AG04450 (cell line): ENCODE data around the gene PHOSPHO2. TPM values are rescaled to one million over a fixed set of nuclear protein-coding genes. Genes with fewer than 3 reads are reported as not detected.

ENCODE experiments used
- CTCF ChIA-PET: fragments of 300-600, 350-600 bp; formaldehyde crosslinking; extraction: SDS; loops from one replicate; lab custom pipeline; 2022; ENCODE audit warnings: antibody characterized with exemption, inconsistent platforms; lab: Charles Lee
- POLR2A ChIA-PET: fragments of 350-600 bp; formaldehyde crosslinking; extraction: SDS; loops from one replicate; lab custom pipeline; 2021; ENCODE audit warnings: antibody characterized with exemption, inconsistent platforms; lab: Yijun Ruan, JAX
- DNase-seq: peaks from one replicate; pipeline ENCODE4 v3.0.0-alpha.2; 2011; ENCODE audit warnings: low read depth, low spot score
- H3K27ac ChIP-seq: one replicate; pipeline ENCODE4 v1.5.1; 2012; ENCODE audit warnings: low read depth, low read length, control low read depth
- H3K27me3 ChIP-seq: one replicate; pipeline ENCODE4 v1.6.0; 2012; ENCODE audit warnings: low read length; ENCODE audit not compliant: control insufficient read depth, insufficient read depth
- H3K4me3 ChIP-seq: 2 replicates; pipeline ENCODE4 v1.5.1; 2011; ENCODE audit warnings: mild to moderate bottlenecking, low read depth, low read length, control low read depth
- H3K9me3 ChIP-seq: 2 replicates; pipeline ENCODE4 v1.5.1; 2012; ENCODE audit warnings: low read length; ENCODE audit not compliant: control insufficient read depth, insufficient read depth
- polyA plus RNA-seq: library from polyadenylated mRNA; depleted of rRNA; stranded (reverse); fragments of >200 nt; gene quantifications from 2 replicates; pipeline ENCODE4 v1.2.3, GENCODE V29; 2011
- TF ChIP-seq, protein P1 (sequence below): IDR thresholded peaks from 2 replicates; pipeline ENCODE4 v1.5.1; 2011; ENCODE audit warnings: low read depth, low read length, control low read depth, inconsistent platforms

Gene PHOSPHO2
- polyA plus RNA-seq, 1 experiment = 1.9 TPM

GRCh38 chr2:169670937-169671336 is 23.3 kb upstream of the PHOSPHO2 start:
- CTCF ChIA-PET = no interaction called here
- H3K27ac ChIP-seq = no peak overlapping the region
- POLR2A ChIA-PET = no interaction called here
- no peak for DNase-seq
- H3K27me3 ChIP-seq = no peaks in the 10 kb centered on the region
- no peaks in the 10 kb centered on the region for H3K9me3 ChIP-seq
- H3K4me3 ChIP-seq = no peak overlapping the region
- TF ChIP-seq, protein P1, sequence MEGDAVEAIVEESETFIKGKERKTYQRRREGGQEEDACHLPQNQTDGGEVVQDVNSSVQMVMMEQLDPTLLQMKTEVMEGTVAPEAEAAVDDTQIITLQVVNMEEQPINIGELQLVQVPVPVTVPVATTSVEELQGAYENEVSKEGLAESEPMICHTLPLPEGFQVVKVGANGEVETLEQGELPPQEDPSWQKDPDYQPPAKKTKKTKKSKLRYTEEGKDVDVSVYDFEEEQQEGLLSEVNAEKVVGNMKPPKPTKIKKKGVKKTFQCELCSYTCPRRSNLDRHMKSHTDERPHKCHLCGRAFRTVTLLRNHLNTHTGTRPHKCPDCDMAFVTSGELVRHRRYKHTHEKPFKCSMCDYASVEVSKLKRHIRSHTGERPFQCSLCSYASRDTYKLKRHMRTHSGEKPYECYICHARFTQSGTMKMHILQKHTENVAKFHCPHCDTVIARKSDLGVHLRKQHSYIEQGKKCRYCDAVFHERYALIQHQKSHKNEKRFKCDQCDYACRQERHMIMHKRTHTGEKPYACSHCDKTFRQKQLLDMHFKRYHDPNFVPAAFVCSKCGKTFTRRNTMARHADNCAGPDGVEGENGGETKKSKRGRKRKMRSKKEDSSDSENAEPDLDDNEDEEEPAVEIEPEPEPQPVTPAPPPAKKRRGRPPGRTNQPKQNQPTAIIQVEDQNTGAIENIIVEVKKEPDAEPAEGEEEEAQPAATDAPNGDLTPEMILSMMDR = no peak

GRCh38 chr2:169672406-169672805 is 21.9 kb upstream of the PHOSPHO2 start:
- no peak overlapping the region for H3K27ac ChIP-seq
- no peak for DNase-seq
- H3K9me3 ChIP-seq = no peaks in the 10 kb centered on the region
- ChIA-PET POLR2A (no interaction called here), CTCF (no interaction called here)
- H3K4me3 ChIP-seq = no peak overlapping the region
- TF ChIP-seq, protein P1 = no peak
- no peaks in the 10 kb centered on the region for H3K27me3 ChIP-seq

DNA sequence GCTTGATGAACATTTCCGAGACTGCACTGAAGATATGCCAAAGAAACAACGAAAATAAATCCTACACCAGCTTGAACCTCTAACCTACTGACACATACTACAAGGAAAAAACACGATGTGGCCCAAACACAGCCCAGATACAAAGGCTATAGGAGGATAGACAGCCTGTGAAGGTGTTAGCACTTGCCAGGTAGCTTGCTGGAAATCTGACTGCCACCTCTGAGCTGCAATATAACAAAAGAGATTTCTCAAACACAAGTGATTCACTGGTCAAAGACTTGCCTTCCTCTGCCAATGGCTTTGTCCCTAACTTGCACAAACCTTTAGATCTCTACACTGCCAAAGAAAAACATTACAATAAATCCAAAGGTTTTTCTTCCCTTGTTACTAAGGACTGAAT is 21.2 kb upstream of the PHOSPHO2 start:
- no peak for DNase-seq
- POLR2A ChIA-PET = no interaction called here
- TF ChIP-seq, protein P1 = no peak
- no peaks in the 10 kb centered on the region for H3K9me3 ChIP-seq
- H3K27ac ChIP-seq = no peak overlapping the region
- no peak overlapping the region for H3K4me3 ChIP-seq
- CTCF ChIA-PET = no interaction called here
- no peaks in the 10 kb centered on the region for H3K27me3 ChIP-seq

GRCh38 chr2:169673921-169674320 is 20.3 kb upstream of the PHOSPHO2 start:
- Histone ChIP-seq H3K27ac (no peak overlapping the region), H3K4me3 (no peak overlapping the region), H3K27me3 (no peaks in the 10 kb centered on the region), H3K9me3 (no peaks in the 10 kb centered on the region)
- TF ChIP-seq, protein P1 = no peak
- ChIA-PET CTCF (interaction anchor here (1.2 kb wide), 1 partner anchor 10 kb away, joined by 4 read pairs; no protein-coding TSS in a partner anchor), POLR2A (no interaction called here)
- DNase-seq = no peak

DNA sequence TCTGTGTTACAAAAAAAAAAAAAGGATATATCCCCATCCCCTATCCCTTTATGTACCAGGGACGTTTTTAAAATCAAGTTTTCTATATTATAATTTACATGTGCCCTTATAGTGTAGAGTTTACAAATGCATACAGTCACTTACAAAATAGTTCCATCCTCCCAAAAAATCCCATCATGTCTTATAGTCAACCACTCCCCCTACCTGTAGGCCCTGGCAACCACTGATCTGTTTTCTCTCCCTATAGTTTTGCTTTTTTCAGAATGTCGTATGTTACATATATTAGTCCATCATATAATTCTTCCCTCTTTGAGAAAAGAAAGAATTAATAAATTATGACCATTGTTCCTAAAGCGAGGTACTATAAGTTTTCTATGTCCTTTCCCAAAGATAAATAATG is 17.9 kb upstream of the PHOSPHO2 start:
- no peak for DNase-seq
- H3K27me3 ChIP-seq = no peaks in the 10 kb centered on the region
- H3K27ac ChIP-seq = no peak overlapping the region
- TF ChIP-seq, protein P1 = no peak
- CTCF ChIA-PET = no interaction called here
- POLR2A ChIA-PET = no interaction called here
- no peaks in the 10 kb centered on the region for H3K9me3 ChIP-seq
- H3K4me3 ChIP-seq = no peak overlapping the region
